ENCODE results near the gene PPP1R18. TPM values are rescaled to one million over a fixed set of nuclear protein-coding genes. Genes with fewer than 3 reads are reported as not detected.
A peak's percentile ranks its signal among the peaks of the same experiment; 100 is the strongest.

Gene PPP1R18
- total RNA-seq, 1 donor from 2014 or later, result 42.5 TPM

DNA sequence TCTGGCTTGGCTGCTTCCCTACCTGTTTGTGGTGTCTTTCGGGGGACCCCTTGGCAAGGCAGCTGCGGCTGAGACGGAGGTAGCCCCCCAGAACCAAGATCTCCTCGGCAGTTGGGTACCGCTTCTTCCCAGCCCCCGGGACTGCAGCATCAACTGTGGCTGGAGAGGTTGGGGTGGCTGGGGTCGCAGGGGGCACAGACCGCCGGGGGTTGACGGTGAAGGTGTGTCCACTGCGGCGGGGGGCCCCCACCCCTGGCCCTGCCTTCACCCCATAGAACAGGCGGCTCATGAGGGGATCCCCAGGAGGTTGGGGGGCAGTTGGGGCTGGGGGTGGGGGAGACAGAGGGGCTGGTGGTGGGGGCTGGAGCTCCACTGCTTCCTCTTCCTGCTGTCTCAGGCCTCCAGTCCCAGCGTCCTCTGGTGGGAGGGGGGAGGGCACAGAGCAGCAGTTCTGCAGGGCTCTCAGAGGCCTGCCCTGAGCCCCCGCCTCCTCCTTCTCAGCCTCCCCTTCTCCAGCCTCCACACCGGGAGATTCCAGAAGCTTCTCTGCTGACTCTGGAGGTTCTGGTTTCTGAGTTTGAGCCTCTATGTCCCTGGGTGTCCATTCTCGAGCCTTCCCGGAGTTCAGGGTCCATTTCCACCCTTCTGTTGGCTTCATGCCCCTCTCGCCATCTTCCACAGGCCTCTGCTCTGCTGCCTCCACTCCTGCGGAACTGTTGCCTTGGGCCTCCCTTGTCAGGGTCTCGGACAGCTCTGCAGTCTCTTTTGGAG is 1.9 kb downstream of the PPP1R18 start:
- peak overlapping the region; percentile 93 to 97 for H3K4me3 ChIP-seq
- intact Hi-C loops (cut with DNase I), result loop anchor here (10.0 kb wide), 2 partner anchors 70 to 200 kb away; partner anchors contain the start of genes DDR1, MRPS18B and PPP1R10
- no peak for DNase-seq (ENCODE audit: extremely low spot score in 2 of 2)
- no peak for TF ChIP-seq POLR2A (IDR thresholded peaks at IDR 0.05)
- no peak for TF ChIP-seq POLR2AphosphoS5 (IDR thresholded peaks at IDR 0.05; ENCODE audit: insufficient read depth in 1 of 2, low read depth in 1 of 2)
- TF ChIP-seq, protein P1, sequence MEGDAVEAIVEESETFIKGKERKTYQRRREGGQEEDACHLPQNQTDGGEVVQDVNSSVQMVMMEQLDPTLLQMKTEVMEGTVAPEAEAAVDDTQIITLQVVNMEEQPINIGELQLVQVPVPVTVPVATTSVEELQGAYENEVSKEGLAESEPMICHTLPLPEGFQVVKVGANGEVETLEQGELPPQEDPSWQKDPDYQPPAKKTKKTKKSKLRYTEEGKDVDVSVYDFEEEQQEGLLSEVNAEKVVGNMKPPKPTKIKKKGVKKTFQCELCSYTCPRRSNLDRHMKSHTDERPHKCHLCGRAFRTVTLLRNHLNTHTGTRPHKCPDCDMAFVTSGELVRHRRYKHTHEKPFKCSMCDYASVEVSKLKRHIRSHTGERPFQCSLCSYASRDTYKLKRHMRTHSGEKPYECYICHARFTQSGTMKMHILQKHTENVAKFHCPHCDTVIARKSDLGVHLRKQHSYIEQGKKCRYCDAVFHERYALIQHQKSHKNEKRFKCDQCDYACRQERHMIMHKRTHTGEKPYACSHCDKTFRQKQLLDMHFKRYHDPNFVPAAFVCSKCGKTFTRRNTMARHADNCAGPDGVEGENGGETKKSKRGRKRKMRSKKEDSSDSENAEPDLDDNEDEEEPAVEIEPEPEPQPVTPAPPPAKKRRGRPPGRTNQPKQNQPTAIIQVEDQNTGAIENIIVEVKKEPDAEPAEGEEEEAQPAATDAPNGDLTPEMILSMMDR (IDR thresholded peaks at IDR 0.05), result no peak
- no peaks in the 10 kb centered on the region for H3K27me3 ChIP-seq
- H3K27ac ChIP-seq, result peak overlapping the region; percentile 92
- no peaks in the 10 kb centered on the region for H3K36me3 ChIP-seq
- H3K9me3 ChIP-seq, result no peaks in the 10 kb centered on the region
- H3K4me1 ChIP-seq, result peaks cover 86% of the 10 kb centered on the region

DNA sequence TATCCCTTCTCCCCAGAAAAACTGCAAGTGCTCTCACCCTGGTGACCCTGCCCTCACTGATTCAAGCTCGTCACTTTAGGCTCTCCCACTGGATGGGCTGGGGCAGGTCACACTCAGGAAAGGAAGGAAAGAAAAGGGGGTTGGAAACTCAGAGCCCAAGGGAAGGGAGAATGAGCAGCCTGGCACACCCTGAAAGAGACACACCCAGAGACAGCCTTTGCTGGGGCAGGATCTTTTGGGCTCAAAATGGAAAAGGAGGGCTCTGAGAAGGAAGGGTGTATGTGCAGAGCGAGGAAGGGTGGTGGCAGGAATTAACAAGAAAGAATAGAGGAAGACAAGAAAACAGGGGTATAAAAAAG is 2.5 kb downstream of the PPP1R18 start:
- Histone ChIP-seq H3K9me3 (no peaks in the 10 kb centered on the region), H3K27me3 (no peaks in the 10 kb centered on the region), H3K27ac (peak overlapping the region; percentile 92), H3K4me3 (peak overlapping the region; percentile 93 to 97), H3K4me1 (peaks cover 86% of the 10 kb centered on the region), H3K36me3 (no peaks in the 10 kb centered on the region)
- no peak for TF ChIP-seq POLR2AphosphoS5 (IDR thresholded peaks at IDR 0.05; ENCODE audit: insufficient read depth in 1 of 2, low read depth in 1 of 2)
- TF ChIP-seq, protein P1 (IDR thresholded peaks at IDR 0.05), result no peak
- DNase-seq (ENCODE audit: extremely low spot score in 2 of 2), result no peak
- intact Hi-C loops (cut with DNase I), result loop anchor here (10.0 kb wide), 2 partner anchors 69 to 201 kb away; partner anchors contain the start of genes DDR1, MRPS18B and PPP1R10

DNA sequence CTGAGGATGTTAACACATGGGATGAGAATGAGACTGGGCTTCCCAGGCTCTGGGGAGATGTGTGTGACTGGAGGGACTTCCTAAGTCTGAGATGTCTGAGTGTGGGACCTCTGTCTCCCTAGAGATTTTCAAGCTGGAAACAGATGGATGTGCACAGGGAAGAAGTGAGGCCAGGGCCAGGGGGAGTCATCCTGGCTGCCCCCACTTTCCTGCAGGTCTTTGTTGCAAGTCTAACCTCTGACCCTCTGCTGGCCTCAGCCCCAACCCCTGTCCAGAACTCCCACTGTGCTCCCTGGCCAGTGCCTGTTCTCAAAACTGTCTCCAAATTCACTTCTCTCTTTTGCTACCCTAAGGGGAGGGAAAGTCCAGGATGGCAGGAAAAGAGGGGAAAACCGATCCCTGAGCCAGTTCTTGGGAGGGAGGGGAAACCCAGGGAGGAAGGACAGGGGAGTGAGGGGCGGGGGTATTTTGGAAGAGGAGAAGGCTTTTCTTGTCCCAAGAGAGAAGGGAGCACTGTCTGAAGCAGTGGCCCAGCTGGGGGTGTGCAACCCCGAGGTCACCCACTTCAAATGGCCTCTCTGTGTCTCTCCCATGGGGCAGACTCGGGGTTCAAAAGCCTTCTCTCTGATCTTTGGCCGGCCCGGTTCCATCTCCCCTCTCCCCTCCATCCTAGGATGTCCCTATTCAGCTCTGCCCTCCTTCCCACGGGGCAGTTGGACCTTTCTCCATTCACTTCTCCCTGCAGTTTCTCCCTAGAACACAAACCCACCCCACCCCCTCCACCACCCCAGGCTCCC is 3.1 kb downstream of the PPP1R18 start:
- intact Hi-C loops (cut with DNase I), result loop anchor here (10.0 kb wide), 2 partner anchors 69 to 201 kb away; partner anchors contain the start of genes DDR1, MRPS18B and PPP1R10
- DNase-seq (ENCODE audit: extremely low spot score in 2 of 2), result no peak
- H3K4me1 ChIP-seq, result peaks cover 86% of the 10 kb centered on the region

DNA sequence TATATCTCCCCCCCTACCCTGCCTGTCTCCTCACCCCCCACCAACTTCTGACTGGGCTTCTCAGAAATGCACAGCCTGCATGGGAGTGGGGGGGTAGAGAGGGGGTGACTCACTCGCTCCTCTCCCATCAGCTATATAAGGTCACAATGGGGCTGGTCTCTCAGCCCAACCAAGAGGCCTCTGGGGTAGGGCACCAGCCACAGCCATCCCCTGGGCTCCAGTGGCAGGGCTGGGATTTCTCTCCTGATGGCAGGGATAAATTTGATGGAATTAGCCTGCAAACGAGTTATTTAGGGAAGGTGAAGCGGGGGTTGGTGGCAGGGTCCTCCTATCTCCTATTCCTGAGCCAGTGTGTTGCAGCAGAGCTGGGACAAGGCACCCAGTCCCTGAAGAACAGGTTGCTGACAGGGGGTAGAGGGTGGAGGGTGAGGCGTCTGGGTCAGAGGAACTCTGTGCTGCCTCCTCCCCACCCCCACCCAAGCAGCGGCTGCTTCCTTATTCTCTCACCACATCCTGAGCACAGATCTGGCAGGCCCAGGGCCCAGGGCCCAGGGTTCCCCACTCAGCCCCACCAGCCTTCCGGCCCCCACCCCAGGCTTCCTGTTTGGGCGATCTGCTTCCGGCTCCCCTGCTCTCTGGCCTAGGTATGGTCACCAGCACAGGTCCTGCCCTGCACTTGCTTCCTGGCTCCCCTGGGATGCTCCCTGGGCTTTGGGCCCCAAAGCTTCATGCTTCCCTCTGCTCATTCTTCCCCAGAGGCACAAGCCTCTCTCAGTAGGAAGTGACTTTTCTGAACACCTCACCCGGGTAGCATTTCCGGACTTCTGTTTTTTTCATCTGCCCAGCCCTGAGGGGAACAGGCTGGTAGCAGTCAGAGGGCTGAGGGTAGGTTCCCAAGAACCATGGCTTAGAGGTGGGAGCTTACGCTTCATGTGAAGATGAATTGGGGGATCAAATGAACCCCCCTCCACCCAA is 4.0 kb downstream of the PPP1R18 start:
- TF ChIP-seq POLR2AphosphoS5 (IDR thresholded peaks at IDR 0.05; ENCODE audit: insufficient read depth in 1 of 2, low read depth in 1 of 2), result peak; percentile 22 to 77
- peak in 1 of 2 donors; percentile 3 for TF ChIP-seq POLR2A (IDR thresholded peaks at IDR 0.05)
- TF ChIP-seq, protein P1 (IDR thresholded peaks at IDR 0.05), result no peak
- peak overlapping the region; percentile 93 to 97 for H3K4me3 ChIP-seq
- H3K27ac ChIP-seq, result peak overlapping the region; percentile 92
- no peaks in the 10 kb centered on the region for H3K9me3 ChIP-seq
- peaks cover 0 to 13% of the 10 kb centered on the region in 2 donors for H3K36me3 ChIP-seq
- H3K27me3 ChIP-seq, result no peaks in the 10 kb centered on the region
- DNase-seq (ENCODE audit: extremely low spot score in 2 of 2), result no peak
- H3K4me1 ChIP-seq, result peaks cover 80% of the 10 kb centered on the region
- intact Hi-C loops (cut with DNase I), result loop anchor here (10.0 kb wide), 2 partner anchors 68 to 202 kb away; partner anchors contain the start of genes DDR1, MRPS18B and PPP1R10

More for the DNA sequence above, 3.1 kb downstream of the PPP1R18 start:
- Histone ChIP-seq H3K27ac (peak overlapping the region; percentile 92), H3K4me3 (peak overlapping the region; percentile 93 to 97), H3K27me3 (no peaks in the 10 kb centered on the region), H3K9me3 (no peaks in the 10 kb centered on the region), H3K36me3 (peaks cover 0 to 4% of the 10 kb centered on the region in 2 donors)
- TF ChIP-seq, protein P1 (IDR thresholded peaks at IDR 0.05), result no peak
- TF ChIP-seq POLR2A (IDR thresholded peaks at IDR 0.05) (no peak), POLR2AphosphoS5 (IDR thresholded peaks at IDR 0.05; ENCODE audit: insufficient read depth in 1 of 2, low read depth in 1 of 2) (no peak)

All from vagina (tissue), 2 donors.